H9 (cell line): ENCODE data around the gene CPE. TPM values are rescaled to one million over a fixed set of nuclear protein-coding genes. Genes with fewer than 3 reads are reported as not detected.
A peak's percentile ranks its signal among the peaks of the same experiment; 100 is the strongest.

Source experiments
- DNase-seq: peaks from one replicate; pipeline ENCODE4 v3.0.0-alpha.2; 2017
- H2AFZ ChIP-seq: one replicate; pipeline ENCODE4 v1.6.1; 2013; ENCODE audit warnings: mild to moderate bottlenecking, low read length, control low read depth, moderate library complexity
- H2AK5ac ChIP-seq: 2 replicates; pipeline ENCODE4 v1.6.1; 2013; ENCODE audit warnings: low read length, control low read depth, mixed read lengths; ENCODE audit not compliant: insufficient read length
- H2BK120ac ChIP-seq: one replicate; pipeline ENCODE4 v1.6.1; 2013; ENCODE audit warnings: low read depth, mild to moderate bottlenecking, low read length, control low read depth, inconsistent platforms; ENCODE audit not compliant: poor library complexity, severe bottlenecking
- H2BK12ac ChIP-seq: 2 replicates; pipeline ENCODE4 v1.6.1; 2013; ENCODE audit warnings: low read length, control low read depth, mixed read lengths, low read depth; ENCODE audit not compliant: insufficient read length
- H2BK15ac ChIP-seq: 2 replicates; pipeline ENCODE4 v1.6.1; 2013; ENCODE audit warnings: low read depth, low read length, control low read depth
- H2BK20ac ChIP-seq: one replicate; pipeline ENCODE4 v1.6.1; 2013; ENCODE audit warnings: low read depth, mild to moderate bottlenecking, low read length, control low read depth, inconsistent platforms; ENCODE audit not compliant: poor library complexity, severe bottlenecking
- H2BK5ac ChIP-seq: 2 replicates; pipeline ENCODE4 v1.6.1; 2013; ENCODE audit warnings: low read length, control low read depth, mixed read lengths; ENCODE audit not compliant: insufficient read length
- H3K14ac ChIP-seq: 2 replicates; pipeline ENCODE4 v1.6.1; 2013; ENCODE audit warnings: low read length, control low read depth; ENCODE audit not compliant: insufficient read depth
- H3K18ac ChIP-seq: 2 replicates; pipeline ENCODE4 v1.6.1; 2013; ENCODE audit warnings: low read depth, mild to moderate bottlenecking, mixed read lengths, low read length, control low read depth; ENCODE audit not compliant: insufficient read length
- H3K23ac ChIP-seq: 2 replicates; pipeline ENCODE4 v1.6.1; 2013; ENCODE audit warnings: low read length, control low read depth, mixed read lengths, low read depth; ENCODE audit not compliant: insufficient read length
- H3K23me2 ChIP-seq: 2 replicates; pipeline ENCODE4 v1.6.1; 2013; ENCODE audit warnings: low read depth, mild to moderate bottlenecking, mixed read lengths, low read length, control low read depth; ENCODE audit not compliant: insufficient read length, poor library complexity, severe bottlenecking
- H3K27ac ChIP-seq: 2 replicates; pipeline ENCODE4 v1.5.1; 2013; ENCODE audit warnings: low read length, control low read depth, mixed read lengths, low read depth; ENCODE audit not compliant: insufficient read length
- H3K27me3 ChIP-seq: 2 replicates; pipeline ENCODE4 v1.6.1; 2013; ENCODE audit warnings: low read length, control low read depth, inconsistent platforms; ENCODE audit not compliant: insufficient read depth
- H3K4ac ChIP-seq: 2 replicates; pipeline ENCODE4 v1.6.1; 2013; ENCODE audit warnings: low read depth, mild to moderate bottlenecking, control low read depth, inconsistent platforms, low read length, moderate library complexity
- H3K4me1 ChIP-seq: 2 replicates; pipeline ENCODE4 v1.6.1; 2013; ENCODE audit warnings: low read length, control low read depth, inconsistent platforms; ENCODE audit not compliant: insufficient read depth
- H3K4me2 ChIP-seq: 2 replicates; pipeline ENCODE4 v1.6.1; 2013; ENCODE audit warnings: low read length, control low read depth, mixed read lengths; ENCODE audit not compliant: insufficient read length, insufficient read depth
- H3K56ac ChIP-seq: 2 replicates; pipeline ENCODE4 v1.6.1; 2013; ENCODE audit warnings: low read depth, mild to moderate bottlenecking, mixed read lengths, low read length, control low read depth; ENCODE audit not compliant: insufficient read length
- H3K79me1 ChIP-seq: 2 replicates; pipeline ENCODE4 v1.6.1; 2013; ENCODE audit warnings: low read depth, mild to moderate bottlenecking, moderate library complexity, low read length, control low read depth, inconsistent platforms; ENCODE audit not compliant: insufficient read depth, poor library complexity, severe bottlenecking
- H3K79me2 ChIP-seq: 2 replicates; pipeline ENCODE4 v1.6.1; 2013; ENCODE audit warnings: low read length, control low read depth, inconsistent platforms; ENCODE audit not compliant: insufficient read depth
- H3K9ac ChIP-seq: 2 replicates; pipeline ENCODE4 v1.6.1; 2013; ENCODE audit warnings: low read length, control low read depth, mixed read lengths; ENCODE audit not compliant: insufficient read length; ENCODE audit errors: extremely low read depth
- H3K9me3 ChIP-seq: one replicate; pipeline ENCODE4 v1.6.1; 2013; ENCODE audit warnings: low read depth, low read length, inconsistent platforms; ENCODE audit not compliant: control insufficient read depth
- H3T11ph ChIP-seq: one replicate; pipeline ENCODE4 v1.6.1; 2013; ENCODE audit warnings: mild to moderate bottlenecking, low read length, control low read depth, inconsistent platforms
- H4K20me1 ChIP-seq: one replicate; pipeline ENCODE4 v1.6.1; 2013; ENCODE audit not compliant: control insufficient read depth, insufficient read length, insufficient read depth
- H4K5ac ChIP-seq: 2 replicates; pipeline ENCODE4 v1.6.1; 2013; ENCODE audit warnings: low read depth, mild to moderate bottlenecking, mixed read lengths, low read length, control low read depth; ENCODE audit not compliant: insufficient read length
- H4K8ac ChIP-seq: replicated peaks from 2 replicates; pipeline ENCODE4 v1.6.1; 2013; ENCODE audit warnings: low read length, control low read depth, mixed read lengths, low read depth; ENCODE audit not compliant: insufficient read length
- H4K91ac ChIP-seq: 2 replicates; pipeline ENCODE4 v1.6.1; 2013; ENCODE audit warnings: low read depth, mild to moderate bottlenecking, moderate library complexity, mixed read lengths, low read length, control low read depth; ENCODE audit not compliant: insufficient read length
- H3K27ac Mint-ChIP-seq, 3 experiments: 2 replicates in 2 of 3; 3 replicates in 1 of 3; pipeline ENCODE4 v1.8.0; 2020 to 2021; ENCODE audit warnings: mixed read lengths in 3 of 3, mild to moderate bottlenecking in 1 of 3, moderate library complexity in 1 of 3
- H3K27me3 Mint-ChIP-seq: 2 replicates; pipeline ENCODE4 v1.8.0; 2021; ENCODE audit warnings: low read depth, mild to moderate bottlenecking, moderate library complexity, mixed read lengths
- H3K36me3 Mint-ChIP-seq, 3 experiments: 2 replicates in 2 of 3; 3 replicates in 1 of 3; pipeline ENCODE4 v1.8.0; 2020 to 2021; ENCODE audit warnings: low read depth in 3 of 3, mixed read lengths in 3 of 3; ENCODE audit not compliant: insufficient read depth in 1 of 3
- H3K4me1 Mint-ChIP-seq, 2 experiments: 2 replicates each; pipeline ENCODE4 v1.8.0; 2020; ENCODE audit warnings: mixed read lengths in 2 of 2
- H3K4me3 Mint-ChIP-seq, 2 experiments: 2 replicates in 1 of 2; 3 replicates in 1 of 2; pipeline ENCODE4 v1.8.0; 2020 to 2021; ENCODE audit warnings: mild to moderate bottlenecking in 2 of 2, mixed read lengths in 2 of 2, moderate library complexity in 1 of 2
- H3K9me3 Mint-ChIP-seq, 2 experiments: 2 replicates in 1 of 2; 3 replicates in 1 of 2; pipeline ENCODE4 v1.8.0; 2020; ENCODE audit warnings: mild to moderate bottlenecking in 2 of 2, mixed read lengths in 2 of 2, moderate library complexity in 1 of 2
- CTCF ChIP-seq: fragments of 200-600 bp; sonication (generic); conservative IDR thresholded peaks from 3 replicates; pipeline ENCODE4 v1.8.0; 2021; ENCODE audit warnings: antibody characterized with exemption, mild to moderate bottlenecking
- WGBS: extraction: QIAGEN DNeasy Blood & Tissue Kit; methylation state at CpG from one replicate; pipeline ENCODE4 v1.1.7; 2013; ENCODE audit warnings: missing lambda C conversion rate, low lambda C conversion rate, mixed read lengths; ENCODE audit not compliant: insufficient read length; ENCODE audit errors: extremely low coverage; 5-methylcytosine and 5-hydroxymethylcytosine counted together
- long read RNA-seq: library from polyadenylated mRNA; unstranded; transcript quantifications from one replicate; pipeline ENCODE4 v2.0.0, GENCODE V29; 2020
- total RNA-seq: library from RNA; stranded (reverse); gene quantifications from 2 replicates; pipeline ENCODE4 v1.2.1, GENCODE V29; 2021

Gene CPE
- 10.0 and 11.6 TPM in 2 replicates for total RNA-seq
- long read RNA-seq, partial matches to known transcripts: 1 of 2 reads
- long read RNA-seq, other reads (novel, unspliced or antisense): 0 of 2 reads

GRCh38 chr4:165378745-165379677 lies at the start of gene CPE:
Gene CPE, plus strand, starts transcription at chr4:165379008. Its CDS starts 214 bp downstream, at chr4:165379222.
- H3K23me2 ChIP-seq: peaks cover 10% of the 10 kb centered on the region
- no peak within 1 kb of the TSS for H4K5ac ChIP-seq
- H2BK20ac ChIP-seq: no peak within 1 kb of the TSS
- no peaks in the 10 kb centered on the region for H3K79me1 ChIP-seq
- H3K4ac ChIP-seq: no peak within 1 kb of the TSS
- H3K27me3 Mint-ChIP-seq: peaks cover 52% of the 10 kb centered on the region
- no peak within 1 kb of the TSS for H2BK120ac ChIP-seq
- H3K79me2 ChIP-seq: no peaks in the 10 kb centered on the region
- H2BK15ac ChIP-seq: no peak within 1 kb of the TSS
- H3K27ac Mint-ChIP-seq: no peak within 1 kb of the TSS
- peaks cover 21 to 22% of the 10 kb centered on the region in 2 experiments for H3K4me1 Mint-ChIP-seq
- H3K56ac ChIP-seq: no peak within 1 kb of the TSS
- H3K9me3 ChIP-seq: no peaks in the 10 kb centered on the region
- H3K4me2 ChIP-seq: peak within 1 kb of the TSS; percentile 69
- no peaks in the 10 kb centered on the region for H3K9me3 Mint-ChIP-seq
- H3K14ac ChIP-seq: peak within 1 kb of the TSS; percentile 79
- no peaks in the 10 kb centered on the region for H4K20me1 ChIP-seq
- no peak within 1 kb of the TSS for H3T11ph ChIP-seq
- H3K9ac ChIP-seq: no peak within 1 kb of the TSS
- no peaks in the 10 kb centered on the region for H3K36me3 Mint-ChIP-seq
- no peak within 1 kb of the TSS for H4K8ac ChIP-seq
- H3K4me1 ChIP-seq: no peaks in the 10 kb centered on the region; the same call in 1 of the 2 replicates
- peak; percentile 40; the same call in 2 of the 3 replicates for TF ChIP-seq CTCF
- H2BK12ac ChIP-seq: no peak within 1 kb of the TSS
- no CpG with 5 or more reads among the region's 82 CpGs for WGBS
- no peak within 1 kb of the TSS for H3K18ac ChIP-seq
- no peak within 1 kb of the TSS for H3K23ac ChIP-seq
- H3K27me3 ChIP-seq: peaks cover 4% of the 10 kb centered on the region; the same call in 1 of the 2 replicates
- H3K4me3 Mint-ChIP-seq: peak within 1 kb of the TSS; percentile 72 to 82
- no peak within 1 kb of the TSS for H2AK5ac ChIP-seq
- no peak within 1 kb of the TSS for H4K91ac ChIP-seq
- H2BK5ac ChIP-seq: no peak within 1 kb of the TSS
- no peak within 1 kb of the TSS for H2AFZ ChIP-seq
- no peak within 1 kb of the TSS for H3K27ac ChIP-seq
- DNase-seq: peak; percentile 68
